ENCODE data around the gene AP3D1. TPM values are rescaled to one million over a fixed set of nuclear protein-coding genes. Genes with fewer than 3 reads are reported as not detected.
A peak's percentile ranks its signal among the peaks of the same experiment; 100 is the strongest.
"Not testable (repeated sequence)": the region's sequence is repeated elsewhere in the genome, so short reads cannot be mapped to it uniquely, and the experiment has no call there.

Gene AP3D1
- total and polyA plus RNA-seq, 2 donors = 32.5 to 80.1 TPM

DNA sequence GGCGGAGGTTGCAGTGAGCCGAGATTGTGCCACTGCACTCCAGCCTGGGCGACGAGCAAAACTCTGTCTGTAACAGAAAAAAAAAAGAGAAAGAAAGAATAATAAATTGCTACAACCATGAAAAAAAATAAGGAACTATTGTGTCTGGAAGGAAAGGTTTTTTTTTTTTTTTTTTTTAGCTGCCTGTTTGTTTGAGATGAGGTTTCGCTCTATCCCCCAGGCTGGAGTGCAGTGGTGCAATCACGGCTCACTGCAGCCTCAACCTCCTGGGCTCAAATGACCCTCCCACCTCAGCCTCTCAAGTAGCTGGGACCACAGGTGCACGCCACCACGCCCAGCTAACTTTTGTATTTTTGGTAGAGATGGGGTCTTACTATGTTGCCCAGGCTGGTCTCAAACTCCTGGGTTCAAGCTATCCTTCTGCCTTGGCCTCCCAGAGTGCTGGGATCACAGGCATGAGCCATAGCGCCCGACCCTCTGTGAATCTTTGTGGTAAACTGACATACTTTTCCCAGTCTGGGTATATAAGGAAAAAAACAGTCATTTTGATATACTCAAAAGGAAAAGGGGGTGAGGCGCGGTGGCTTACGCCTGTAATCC, 59.3 kb downstream of the AP3D1 start:
- WGBS = 98% methylated on average over 13 of the region's 13 CpGs
- Histone ChIP-seq H3K4me1 (ENCODE audit: control insufficient read depth in 2 of 2, insufficient read depth in 2 of 2, low read length in 2 of 2) (peaks cover 60 to 84% of the 10 kb centered on the region in 2 donors), H3K36me3 (ENCODE audit: control insufficient read depth in 2 of 2, insufficient read depth in 2 of 2, low read length in 1 of 2) (peaks cover 10 to 20% of the 10 kb centered on the region in 2 donors)
- H3K27ac ChIP-seq (ENCODE audit: low read depth in 1 of 2, low read length in 1 of 2); H3K27me3 ChIP-seq (ENCODE audit: control insufficient read depth in 2 of 2, insufficient read depth in 1 of 2, low read length in 1 of 2); H3K9me3 ChIP-seq (ENCODE audit: control insufficient read depth in 2 of 2, insufficient read depth in 1 of 2, low read length in 1 of 2); H3K4me3 ChIP-seq (ENCODE audit: low read length in 2 of 2); DNase-seq (ENCODE audit: low read depth in 6 of 9, low spot score in 9 of 9): not testable (repeated sequence)

DNA sequence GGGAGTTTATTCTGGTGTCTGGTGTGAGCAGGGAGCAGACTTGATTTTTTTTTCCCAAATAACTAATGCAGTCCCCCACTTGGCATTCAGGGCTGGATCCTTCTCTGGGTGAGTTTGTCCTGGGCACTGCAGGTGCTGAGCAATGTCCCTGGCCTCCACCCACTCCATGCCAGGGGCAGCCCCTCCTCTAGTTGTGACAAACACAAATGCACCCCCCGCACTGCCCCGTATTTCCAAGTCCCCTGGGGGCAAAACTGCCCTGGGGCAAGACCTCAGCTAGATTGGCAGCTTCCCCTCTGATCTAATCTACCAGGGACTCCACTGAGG, 61.7 kb downstream of the AP3D1 start:
- Histone ChIP-seq H3K9me3 (ENCODE audit: control insufficient read depth in 2 of 2, insufficient read depth in 1 of 2, low read length in 1 of 2) (peaks cover 0 to 8% of the 10 kb centered on the region in 2 donors), H3K36me3 (ENCODE audit: control insufficient read depth in 2 of 2, insufficient read depth in 2 of 2, low read length in 1 of 2) (peaks cover 10 to 22% of the 10 kb centered on the region in 2 donors), H3K4me1 (ENCODE audit: control insufficient read depth in 2 of 2, insufficient read depth in 2 of 2, low read length in 2 of 2) (peaks cover 67 to 92% of the 10 kb centered on the region in 2 donors), H3K27ac (ENCODE audit: low read depth in 1 of 2, low read length in 1 of 2) (peak overlapping the region; percentile 46 to 59), H3K27me3 (ENCODE audit: control insufficient read depth in 2 of 2, insufficient read depth in 1 of 2, low read length in 1 of 2) (no peaks in the 10 kb centered on the region), H3K4me3 (ENCODE audit: low read length in 2 of 2) (no peak overlapping the region)
- DNase-seq (ENCODE audit: low read depth in 6 of 9, low spot score in 9 of 9) = no peak
- WGBS = 25% methylated on average over 2 of the region's 2 CpGs

DNA sequence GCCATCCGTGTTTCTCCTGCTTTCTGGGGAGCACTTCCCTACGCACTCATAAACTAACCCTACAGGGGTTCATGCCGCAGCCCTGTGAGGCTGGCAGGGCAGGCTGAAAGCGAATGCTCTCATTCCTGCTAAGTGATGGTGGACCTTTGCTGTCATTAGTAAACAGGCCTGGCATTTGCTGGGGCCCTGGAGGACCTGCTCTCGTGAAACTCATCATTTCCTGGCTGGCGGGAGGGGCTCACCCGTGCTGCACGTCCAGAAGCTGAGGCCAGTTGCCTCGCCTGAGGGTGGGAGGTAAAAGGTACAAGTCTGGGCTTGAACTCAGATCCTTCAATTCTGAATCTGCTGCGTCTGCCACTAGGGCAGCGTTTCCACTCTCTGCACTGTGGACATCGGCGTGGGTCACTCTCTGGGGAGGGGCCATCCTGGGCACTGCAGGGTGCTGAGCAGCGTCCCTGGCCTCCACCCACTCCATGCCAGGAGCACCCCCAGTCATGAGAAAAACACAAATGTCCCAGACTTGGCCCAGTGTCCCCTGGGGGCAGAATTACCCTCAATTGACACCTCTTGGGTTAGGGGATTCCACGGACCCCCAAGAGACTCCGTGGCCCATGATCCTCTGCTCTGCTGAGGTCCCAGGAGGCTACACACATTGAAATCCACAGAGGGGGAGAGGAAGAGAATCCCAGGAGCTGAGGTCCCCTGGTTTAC, 62.2 kb downstream of the AP3D1 start:
- Histone ChIP-seq H3K27me3 (ENCODE audit: control insufficient read depth in 2 of 2, insufficient read depth in 1 of 2, low read length in 1 of 2) (no peaks in the 10 kb centered on the region), H3K27ac (ENCODE audit: low read depth in 1 of 2, low read length in 1 of 2) (peak overlapping the region; percentile 36 to 59), H3K36me3 (ENCODE audit: control insufficient read depth in 2 of 2, insufficient read depth in 2 of 2, low read length in 1 of 2) (peaks cover 10 to 22% of the 10 kb centered on the region in 2 donors), H3K4me1 (ENCODE audit: control insufficient read depth in 2 of 2, insufficient read depth in 2 of 2, low read length in 2 of 2) (peaks cover 62 to 92% of the 10 kb centered on the region in 2 donors), H3K9me3 (ENCODE audit: control insufficient read depth in 2 of 2, insufficient read depth in 1 of 2, low read length in 1 of 2) (peaks cover 0 to 8% of the 10 kb centered on the region in 2 donors), H3K4me3 (ENCODE audit: low read length in 2 of 2) (no peak overlapping the region)
- no peak for DNase-seq (ENCODE audit: low read depth in 6 of 9, low spot score in 9 of 9)
- 85% methylated on average over 16 of the region's 16 CpGs for WGBS

GRCh38 chr19:2087621-2088100, 63.7 kb downstream of the AP3D1 start:
- no peak overlapping the region for H3K4me3 ChIP-seq (ENCODE audit: low read length in 2 of 2)
- H3K27ac ChIP-seq (ENCODE audit: low read depth in 1 of 2, low read length in 1 of 2) = peak overlapping the region; percentile 91 to 95
- H3K4me1 ChIP-seq (ENCODE audit: control insufficient read depth in 2 of 2, insufficient read depth in 2 of 2, low read length in 2 of 2) = peaks cover 61 to 92% of the 10 kb centered on the region in 2 donors
- no peaks in the 10 kb centered on the region for H3K27me3 ChIP-seq (ENCODE audit: control insufficient read depth in 2 of 2, insufficient read depth in 1 of 2, low read length in 1 of 2)
- peak in 1 of 9 donors; percentile 67 for DNase-seq (ENCODE audit: low read depth in 6 of 9, low spot score in 9 of 9)
- H3K36me3 ChIP-seq (ENCODE audit: control insufficient read depth in 2 of 2, insufficient read depth in 2 of 2, low read length in 1 of 2) = peaks cover 3 to 14% of the 10 kb centered on the region in 2 donors
- whole genome bisulfite sequencing = 26% methylated on average over 14 of the region's 14 CpGs
- peaks cover 0 to 8% of the 10 kb centered on the region in 2 donors for H3K9me3 ChIP-seq (ENCODE audit: control insufficient read depth in 2 of 2, insufficient read depth in 1 of 2, low read length in 1 of 2)

DNA sequence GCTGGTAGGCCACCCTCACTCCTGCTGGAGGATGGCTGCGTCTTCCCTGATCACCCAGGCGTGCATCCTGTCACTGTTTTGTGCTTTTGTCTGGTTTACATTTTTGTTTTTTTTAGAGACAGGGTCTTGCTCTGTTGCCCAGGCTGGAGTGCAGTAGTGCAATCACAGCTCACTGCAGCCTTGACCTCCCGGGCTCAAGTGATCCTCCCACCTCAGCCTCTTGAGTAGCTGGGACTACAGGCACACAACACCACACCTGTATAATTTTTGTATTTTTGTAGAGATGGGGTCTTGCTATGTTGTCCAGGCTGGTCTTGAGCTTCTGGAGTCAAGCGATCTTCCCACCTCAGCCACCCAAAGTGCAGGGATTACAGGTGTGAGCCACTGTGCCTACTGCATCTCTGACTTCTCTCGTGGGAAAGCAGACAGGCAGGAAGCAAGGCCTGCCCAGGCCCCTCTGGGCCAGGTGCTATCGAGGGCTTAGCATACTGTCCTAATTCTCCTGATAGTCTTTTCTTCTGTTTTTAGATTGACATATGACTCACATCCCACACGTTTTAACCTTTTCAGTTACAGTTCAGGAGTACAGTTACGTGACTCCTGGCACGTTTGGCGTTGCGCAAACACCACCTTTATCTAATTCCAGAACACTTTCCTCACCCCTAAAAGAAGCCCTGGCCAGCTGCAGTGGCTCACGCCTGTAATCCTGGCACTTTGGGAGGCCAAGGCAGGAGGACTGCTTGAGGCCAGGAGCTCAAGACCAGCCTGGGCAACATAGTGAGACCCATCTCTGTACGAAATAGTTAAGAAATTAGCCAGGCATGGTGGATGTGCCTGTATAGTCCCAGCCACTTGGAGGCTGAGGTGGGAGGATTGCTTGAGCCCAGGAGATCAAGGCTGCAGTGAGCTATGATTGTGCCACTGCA, 64.4 kb downstream of the AP3D1 start:
- H3K4me3 ChIP-seq (ENCODE audit: low read length in 2 of 2); H3K27me3 ChIP-seq (ENCODE audit: control insufficient read depth in 2 of 2, insufficient read depth in 1 of 2, low read length in 1 of 2); H3K9me3 ChIP-seq (ENCODE audit: control insufficient read depth in 2 of 2, insufficient read depth in 1 of 2, low read length in 1 of 2): not testable (repeated sequence)
- Histone ChIP-seq H3K36me3 (ENCODE audit: control insufficient read depth in 2 of 2, insufficient read depth in 2 of 2, low read length in 1 of 2) (peaks cover 4 to 21% of the 10 kb centered on the region in 2 donors), H3K4me1 (ENCODE audit: control insufficient read depth in 2 of 2, insufficient read depth in 2 of 2, low read length in 2 of 2) (peaks cover 63 to 93% of the 10 kb centered on the region in 2 donors), H3K27ac (ENCODE audit: low read depth in 1 of 2, low read length in 1 of 2) (peak overlapping the region; percentile 91 to 95)
- 47% methylated on average over 13 of the region's 13 CpGs for WGBS
- peak in 1 of 9 donors; percentile 65 for DNase-seq (ENCODE audit: low read depth in 6 of 9, low spot score in 9 of 9)

- H3K4me3 ChIP-seq (ENCODE audit: low read length in 2 of 2) = peak overlapping the region; percentile 60 to 74
- H3K27ac ChIP-seq (ENCODE audit: low read depth in 1 of 2, low read length in 1 of 2) = peak overlapping the region; percentile 91 to 95
- peaks cover 0 to 8% of the 10 kb centered on the region in 2 donors for H3K9me3 ChIP-seq (ENCODE audit: control insufficient read depth in 2 of 2, insufficient read depth in 1 of 2, low read length in 1 of 2)
- 24% methylated on average over 28 of the region's 28 CpGs for WGBS
- H3K36me3 ChIP-seq (ENCODE audit: control insufficient read depth in 2 of 2, insufficient read depth in 2 of 2, low read length in 1 of 2) = peaks cover 14 to 29% of the 10 kb centered on the region in 2 donors
- H3K4me1 ChIP-seq (ENCODE audit: control insufficient read depth in 2 of 2, insufficient read depth in 2 of 2, low read length in 2 of 2) = peaks cover 57 to 96% of the 10 kb centered on the region in 2 donors
- no peaks in the 10 kb centered on the region for H3K27me3 ChIP-seq (ENCODE audit: control insufficient read depth in 2 of 2, insufficient read depth in 1 of 2, low read length in 1 of 2)
- peak; percentile 83 to 97 (median 92) for DNase-seq (ENCODE audit: low read depth in 6 of 9, low spot score in 9 of 9)
These were observed 66.2 kb downstream of the AP3D1 start for GRCh38 chr19:2084993-2085720.

- WGBS = 7% methylated on average over 20 of the region's 20 CpGs
- H3K4me1 ChIP-seq (ENCODE audit: control insufficient read depth in 2 of 2, insufficient read depth in 2 of 2, low read length in 2 of 2) = peaks cover 41 to 79% of the 10 kb centered on the region in 2 donors
- peak overlapping the region; percentile 60 to 74 for H3K4me3 ChIP-seq (ENCODE audit: low read length in 2 of 2)
- peak overlapping the region; percentile 95 to 96 for H3K27ac ChIP-seq (ENCODE audit: low read depth in 1 of 2, low read length in 1 of 2)
- H3K27me3 ChIP-seq (ENCODE audit: control insufficient read depth in 2 of 2, insufficient read depth in 1 of 2, low read length in 1 of 2) = no peaks in the 10 kb centered on the region
- H3K36me3 ChIP-seq (ENCODE audit: control insufficient read depth in 2 of 2, insufficient read depth in 2 of 2, low read length in 1 of 2) = peaks cover 31 to 41% of the 10 kb centered on the region in 2 donors
- peak in 4 of 9 donors; percentile 65 to 87 (median 77) for DNase-seq (ENCODE audit: low read depth in 6 of 9, low spot score in 9 of 9)
- peaks cover 0 to 8% of the 10 kb centered on the region in 2 donors for H3K9me3 ChIP-seq (ENCODE audit: control insufficient read depth in 2 of 2, insufficient read depth in 1 of 2, low read length in 1 of 2)
These were observed 68.1 kb downstream of the AP3D1 start for GRCh38 chr19:2083174-2083854.
